Measurements from ENCODE around the gene CGB2.
"Not testable (repeated sequence)": the region's sequence is repeated elsewhere in the genome, so short reads cannot be mapped to it uniquely, and the experiment has no call there.

CGB2 gene

DNA sequence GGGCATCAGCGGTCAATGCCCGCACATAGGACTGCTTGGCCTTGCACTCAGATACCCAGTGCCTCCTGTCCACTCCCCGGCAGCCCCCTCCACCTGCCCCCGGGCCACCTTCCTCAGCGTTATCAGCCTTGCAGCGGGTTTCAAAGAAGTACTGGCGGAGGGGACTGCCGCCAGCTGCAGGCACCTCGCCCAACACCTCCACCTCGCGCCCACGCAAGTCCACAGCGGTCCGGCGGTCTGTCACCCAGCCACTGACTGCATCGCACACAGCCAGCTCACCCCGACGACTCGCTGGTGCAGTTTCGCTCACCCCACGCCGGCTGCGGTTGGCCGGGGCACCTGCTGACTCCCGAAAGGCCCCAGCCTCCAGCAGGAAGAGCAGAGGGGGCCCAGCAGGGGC is 29.8 kb downstream of the CGB2 start:
- H3K4me3 ChIP-seq (ENCODE audit: low read length) = no peak overlapping the region
- no peaks in the 10 kb centered on the region for H3K9me3 ChIP-seq (ENCODE audit: insufficient read depth, low read depth, low read length)
- peaks cover 54% of the 10 kb centered on the region for H3K27me3 ChIP-seq (ENCODE audit: insufficient read depth, low read length)
- no peak overlapping the region for H3K9ac ChIP-seq (ENCODE audit: low read depth, low read length)
- no peaks in the 10 kb centered on the region for H3K36me3 ChIP-seq (ENCODE audit: insufficient read depth, low read depth, low read length)
- H3K27ac ChIP-seq (ENCODE audit: low read length) = no peak overlapping the region
- peaks cover 20% of the 10 kb centered on the region for H3K4me1 ChIP-seq (ENCODE audit: insufficient read depth, low read length)

DNA sequence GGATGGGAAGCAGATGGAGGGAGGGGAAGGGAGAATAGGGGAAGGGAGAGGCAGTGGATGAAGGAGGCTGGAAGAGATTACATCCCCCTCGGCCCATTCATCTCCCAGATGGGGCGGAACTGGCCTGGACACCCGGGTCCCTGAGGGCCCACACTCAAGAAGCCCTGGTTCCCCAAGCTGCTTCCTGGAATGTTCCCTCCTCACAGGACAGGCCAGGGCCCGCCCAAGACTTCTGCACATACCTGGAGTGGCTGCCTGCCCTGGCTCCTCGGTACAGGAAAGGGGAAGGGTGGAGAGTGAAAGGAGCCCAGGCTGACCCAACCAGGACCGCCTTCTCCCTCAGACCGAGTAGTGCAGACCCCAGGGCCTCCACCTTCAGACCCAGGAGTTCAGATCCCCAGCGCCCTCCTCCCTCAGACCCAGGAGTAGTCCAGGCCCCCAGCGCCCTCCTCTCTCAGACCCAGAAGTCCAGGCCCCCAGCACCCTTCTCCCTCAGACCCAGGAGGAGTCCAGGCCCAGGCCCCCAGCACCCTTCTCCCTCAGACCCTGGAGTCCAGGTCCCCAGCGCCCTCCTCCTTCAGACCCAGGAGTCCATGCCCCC is 32.4 kb downstream of the CGB2 start:
- Histone ChIP-seq H3K9me3 (ENCODE audit: insufficient read depth, low read depth, low read length) (no peaks in the 10 kb centered on the region), H3K4me1 (ENCODE audit: insufficient read depth, low read length) (peaks cover 17% of the 10 kb centered on the region), H3K36me3 (ENCODE audit: insufficient read depth, low read depth, low read length) (no peaks in the 10 kb centered on the region), H3K27me3 (ENCODE audit: insufficient read depth, low read length) (peaks cover 52% of the 10 kb centered on the region), H3K9ac (ENCODE audit: low read depth, low read length) (no peak overlapping the region), H3K27ac (ENCODE audit: low read length) (no peak overlapping the region), H3K4me3 (ENCODE audit: low read length) (peak overlapping the region; percentile 48; the same call in 1 of the 2 replicates)

DNA sequence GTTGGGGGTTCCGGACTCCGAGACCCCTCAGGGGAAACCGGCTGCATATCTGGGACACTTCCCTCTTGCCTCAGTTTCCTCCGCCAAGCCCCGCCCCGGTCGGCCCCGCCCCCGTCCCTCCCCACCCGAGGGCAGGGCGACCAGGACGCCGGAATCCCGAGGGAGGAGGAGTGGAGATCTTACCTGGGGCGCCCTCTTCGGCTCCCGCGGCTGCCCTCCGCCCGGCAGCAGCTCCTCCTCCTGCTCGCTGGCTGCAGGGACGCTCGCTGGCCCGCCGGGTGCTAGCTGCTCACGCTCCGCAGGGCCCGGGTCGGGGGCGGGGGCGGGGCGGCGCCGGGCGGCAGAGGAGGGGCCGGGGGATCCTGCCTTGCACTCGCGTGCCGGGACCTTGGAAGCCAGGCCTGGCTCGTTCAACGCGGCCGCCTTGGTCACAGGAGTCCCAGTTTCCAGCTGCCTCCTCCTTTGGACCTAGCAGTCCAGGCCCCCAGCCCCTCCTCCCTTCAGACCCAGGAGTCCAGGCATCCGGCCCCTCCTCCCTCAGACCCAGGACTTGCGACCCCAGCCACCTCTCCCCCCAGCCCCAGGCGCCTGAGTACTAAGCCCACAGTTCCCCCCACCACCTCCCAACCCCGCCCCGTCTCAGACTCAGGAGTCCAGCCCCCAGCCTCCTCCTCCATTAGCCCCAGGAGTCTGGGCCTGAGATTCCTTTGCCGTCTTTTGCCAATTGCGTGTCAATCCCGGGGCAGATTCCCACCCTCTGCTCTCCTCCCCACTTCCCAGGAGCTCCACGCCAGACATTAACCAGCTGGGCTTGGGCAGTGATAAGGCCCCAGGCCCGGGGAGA is 33.3 kb downstream of the CGB2 start, which contains the start of gene NTF4:
TSS of gene NTF4 (minus strand) at position 51 of the 844 bp plus-strand sequence. CDS start 2,821 bp downstream, outside the sequence.
- H3K27me3 ChIP-seq (ENCODE audit: insufficient read depth, low read length) = peaks cover 55% of the 10 kb centered on the region
- no peaks in the 10 kb centered on the region for H3K36me3 ChIP-seq (ENCODE audit: insufficient read depth, low read depth, low read length)
- H3K9ac ChIP-seq (ENCODE audit: low read depth, low read length) = peak within 1 kb of the TSS; percentile 45
- H3K9me3 ChIP-seq (ENCODE audit: insufficient read depth, low read depth, low read length) = no peaks in the 10 kb centered on the region
- H3K27ac ChIP-seq (ENCODE audit: low read length) = no peak within 1 kb of the TSS
- peaks cover 17% of the 10 kb centered on the region for H3K4me1 ChIP-seq (ENCODE audit: insufficient read depth, low read length)
- peak within 1 kb of the TSS; percentile 48; the same call in 1 of the 2 replicates for H3K4me3 ChIP-seq (ENCODE audit: low read length)

DNA sequence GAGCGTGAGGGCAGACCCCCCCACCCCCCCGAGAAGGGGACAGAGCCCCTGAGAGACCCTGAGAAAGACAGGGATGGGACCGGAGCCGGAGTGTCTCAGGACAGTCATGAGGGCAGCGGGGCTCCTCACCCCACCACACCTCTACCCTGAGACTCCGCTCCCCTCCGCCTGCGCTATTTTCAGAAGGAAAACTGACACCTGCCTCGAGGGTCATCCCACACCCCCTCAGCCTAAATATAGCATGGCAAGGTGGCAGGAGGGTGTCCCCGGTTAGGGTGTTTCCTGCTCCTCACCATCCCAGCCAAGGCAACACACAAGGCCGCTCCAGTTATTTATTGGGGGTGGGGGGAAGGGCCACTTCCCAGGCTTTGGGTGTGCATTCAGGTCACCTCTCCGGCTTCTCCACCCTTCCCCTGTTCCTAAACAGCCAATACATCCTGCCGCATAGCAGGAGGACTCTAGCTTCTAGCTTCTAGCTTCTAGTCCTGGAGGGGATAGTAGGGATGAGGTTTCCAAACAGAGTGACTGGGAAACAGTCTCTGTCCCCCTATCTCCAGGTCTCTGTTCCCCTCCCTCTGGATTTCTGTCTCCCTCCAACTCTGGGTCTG is 34.3 kb downstream of the CGB2 start:
- Histone ChIP-seq H3K36me3 (ENCODE audit: insufficient read depth, low read depth, low read length) (no peaks in the 10 kb centered on the region), H3K9ac (ENCODE audit: low read depth, low read length) (no peak overlapping the region), H3K4me3 (ENCODE audit: low read length) (no peak overlapping the region), H3K27me3 (ENCODE audit: insufficient read depth, low read length) (peaks cover 63% of the 10 kb centered on the region), H3K4me1 (ENCODE audit: insufficient read depth, low read length) (peaks cover 17% of the 10 kb centered on the region), H3K27ac (ENCODE audit: low read length) (no peak overlapping the region), H3K9me3 (ENCODE audit: insufficient read depth, low read depth, low read length) (no peaks in the 10 kb centered on the region)

DNA sequence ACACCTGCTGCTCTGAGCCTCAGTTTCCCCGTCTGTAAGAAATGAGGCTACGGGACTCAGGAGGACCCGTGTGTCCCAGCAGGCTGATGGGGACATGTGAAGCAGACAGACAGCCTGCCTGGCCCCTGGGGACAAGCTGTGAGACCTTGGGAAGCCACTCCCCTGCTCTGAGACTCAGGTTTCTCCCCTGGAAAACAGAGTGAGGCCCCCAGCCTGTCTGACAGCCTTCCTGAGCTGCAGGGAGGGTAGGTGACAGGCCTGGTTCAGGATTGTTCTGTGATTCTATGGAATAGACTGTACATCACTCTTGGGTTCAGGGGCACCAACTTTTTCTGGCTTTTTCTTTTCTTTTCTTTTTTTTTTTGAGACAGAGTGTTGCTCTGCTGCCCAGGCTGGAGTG is 35.9 kb downstream of the CGB2 start:
- Histone ChIP-seq H3K4me1 (ENCODE audit: insufficient read depth, low read length) (peaks cover 17% of the 10 kb centered on the region), H3K36me3 (ENCODE audit: insufficient read depth, low read depth, low read length) (no peaks in the 10 kb centered on the region), H3K9me3 (ENCODE audit: insufficient read depth, low read depth, low read length) (no peaks in the 10 kb centered on the region), H3K27me3 (ENCODE audit: insufficient read depth, low read length) (peaks cover 75% of the 10 kb centered on the region), H3K4me3 (ENCODE audit: low read length) (no peak overlapping the region), H3K27ac (ENCODE audit: low read length) (no peak overlapping the region), H3K9ac (ENCODE audit: low read depth, low read length) (no peak overlapping the region)

DNA sequence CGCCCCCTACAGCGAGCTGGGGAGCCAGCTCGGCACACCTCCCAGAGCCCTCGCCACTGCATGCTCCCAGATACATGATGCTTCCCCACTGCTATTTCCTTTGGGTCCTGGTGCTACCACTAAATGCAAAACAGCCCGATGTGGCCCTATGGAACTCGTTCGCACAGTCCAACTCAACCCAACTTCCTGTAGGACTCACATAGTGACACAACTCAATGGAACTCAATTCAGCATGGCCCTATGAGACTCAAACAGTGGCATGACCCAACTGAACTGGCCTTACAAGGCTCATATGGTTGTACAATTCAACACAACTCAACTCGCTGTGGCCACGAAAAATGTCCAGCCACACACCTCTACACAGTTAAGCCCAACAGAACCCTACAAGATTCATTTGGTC is 37.3 kb downstream of the CGB2 start:
- Histone ChIP-seq H3K9me3 (ENCODE audit: insufficient read depth, low read depth, low read length) (no peaks in the 10 kb centered on the region), H3K27ac (ENCODE audit: low read length) (no peak overlapping the region), H3K36me3 (ENCODE audit: insufficient read depth, low read depth, low read length) (no peaks in the 10 kb centered on the region), H3K4me1 (ENCODE audit: insufficient read depth, low read length) (peaks cover 15% of the 10 kb centered on the region), H3K9ac (ENCODE audit: low read depth, low read length) (no peak overlapping the region), H3K4me3 (ENCODE audit: low read length) (no peak overlapping the region), H3K27me3 (ENCODE audit: insufficient read depth, low read length) (peaks cover 88% of the 10 kb centered on the region)

DNA sequence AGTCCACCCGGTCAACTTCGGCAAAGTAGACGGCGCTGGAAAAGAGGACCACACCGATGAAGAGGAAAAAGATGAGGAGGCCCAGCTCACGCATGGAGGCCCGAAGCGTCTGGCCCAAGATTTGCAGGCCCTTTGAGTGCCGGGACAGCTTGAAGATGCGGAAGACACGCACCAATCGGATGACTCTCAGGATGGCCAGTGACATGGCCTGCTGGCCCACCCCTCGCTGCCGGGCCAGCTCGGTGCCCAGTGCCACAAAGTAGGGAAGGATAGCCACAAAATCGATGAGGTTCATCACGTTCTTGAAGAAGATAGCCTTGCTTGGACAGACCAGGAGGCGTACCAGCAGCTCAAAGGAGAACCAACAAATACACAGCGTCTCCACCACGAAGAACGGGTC is 38.7 kb downstream of the CGB2 start:
- Histone ChIP-seq H3K36me3 (ENCODE audit: insufficient read depth, low read depth, low read length) (no peaks in the 10 kb centered on the region), H3K9ac (ENCODE audit: low read depth, low read length) (no peak overlapping the region), H3K4me3 (ENCODE audit: low read length) (no peak overlapping the region), H3K9me3 (ENCODE audit: insufficient read depth, low read depth, low read length) (no peaks in the 10 kb centered on the region), H3K27me3 (ENCODE audit: insufficient read depth, low read length) (peaks cover 88% of the 10 kb centered on the region), H3K27ac (ENCODE audit: low read length) (no peak overlapping the region), H3K4me1 (ENCODE audit: insufficient read depth, low read length) (peaks cover 11% of the 10 kb centered on the region)

DNA sequence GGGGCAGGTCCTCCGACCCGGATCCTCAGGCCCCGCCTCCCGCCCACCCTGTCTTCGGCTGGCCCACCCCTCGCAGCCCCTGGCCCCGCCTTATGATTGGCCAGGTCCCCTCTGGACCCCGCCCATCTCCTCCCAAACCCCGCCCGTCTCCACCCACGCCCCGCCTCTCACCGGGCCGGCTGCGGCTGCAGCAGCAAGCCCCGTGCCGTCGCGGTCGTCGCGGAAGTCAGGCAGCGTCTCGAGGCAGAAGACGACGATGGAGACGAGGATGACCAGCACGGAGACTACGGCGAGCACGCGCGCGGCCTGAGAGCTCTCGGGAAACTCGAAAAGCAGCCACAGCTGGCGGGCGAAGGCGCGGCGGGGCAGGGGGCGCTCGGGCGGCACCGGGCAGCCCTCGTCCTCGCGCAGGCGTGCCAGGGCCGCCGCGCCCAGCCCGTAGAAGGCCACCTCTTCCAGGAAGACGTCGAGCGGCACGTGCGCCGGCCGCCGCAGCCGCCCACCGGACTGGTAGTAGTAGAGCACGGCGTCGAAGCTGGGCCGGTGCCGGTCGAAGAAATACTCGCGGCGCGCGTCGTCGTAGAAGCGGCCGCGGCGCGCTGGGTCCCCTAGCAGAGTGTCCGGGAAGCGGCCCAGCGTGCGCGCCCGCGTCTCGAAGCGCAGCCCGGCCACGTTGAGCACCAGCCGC is 40.3 kb downstream of the CGB2 start:
- Histone ChIP-seq H3K27ac (ENCODE audit: low read length) (no peak overlapping the region), H3K9ac (ENCODE audit: low read depth, low read length) (no peak overlapping the region), H3K4me1 (ENCODE audit: insufficient read depth, low read length) (no peaks in the 10 kb centered on the region), H3K27me3 (ENCODE audit: insufficient read depth, low read length) (peaks cover 72% of the 10 kb centered on the region), H3K4me3 (ENCODE audit: low read length) (no peak overlapping the region), H3K36me3 (ENCODE audit: insufficient read depth, low read depth, low read length) (no peaks in the 10 kb centered on the region), H3K9me3 (ENCODE audit: insufficient read depth, low read depth, low read length) (no peaks in the 10 kb centered on the region)

DNA sequence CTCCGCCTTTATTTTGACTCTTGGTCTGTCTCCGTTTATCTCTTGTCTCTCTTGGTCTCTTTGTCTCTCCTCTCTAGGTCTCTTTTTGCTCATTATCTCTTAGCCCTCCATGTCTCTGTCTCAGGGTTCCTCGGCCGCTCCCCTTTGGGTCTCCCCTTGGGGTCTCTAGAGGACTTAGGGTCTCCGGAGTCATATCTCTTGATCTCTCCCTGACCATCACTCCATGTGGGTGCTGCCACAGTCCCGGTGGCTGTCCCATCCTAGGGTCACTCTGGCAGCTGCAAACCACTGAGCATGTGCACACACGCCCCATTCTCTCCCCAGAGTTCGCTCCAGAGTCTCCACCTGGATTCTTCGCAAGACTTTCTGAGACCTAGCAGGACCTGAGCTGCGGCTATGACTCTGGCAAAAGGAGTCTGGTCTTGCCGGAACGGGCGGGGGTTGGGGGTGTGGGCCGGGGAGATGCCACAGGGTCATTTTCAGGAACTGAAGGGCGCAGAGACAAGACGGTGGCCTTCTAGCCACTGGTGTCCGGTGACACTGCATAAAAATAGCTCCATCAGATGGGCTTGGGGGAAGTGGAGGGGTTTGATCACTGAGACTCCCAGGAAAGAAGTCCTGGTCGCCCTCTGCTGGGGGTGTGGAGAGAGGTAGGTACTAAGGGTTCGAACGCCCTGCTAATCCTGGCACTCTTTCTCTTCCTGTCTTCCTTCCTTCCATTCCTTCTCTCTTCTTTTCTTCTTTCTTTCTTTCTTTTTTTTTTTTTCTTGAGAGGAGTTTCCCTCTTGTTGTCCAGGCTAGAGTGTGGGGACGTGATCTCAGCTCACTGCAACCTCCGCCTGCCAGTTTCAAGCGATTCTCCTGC is 42.1 kb downstream of the CGB2 start:
- no peaks in the 10 kb centered on the region for H3K4me1 ChIP-seq (ENCODE audit: insufficient read depth, low read length)
- no peak overlapping the region for H3K4me3 ChIP-seq (ENCODE audit: low read length)
- peaks cover 57% of the 10 kb centered on the region for H3K27me3 ChIP-seq (ENCODE audit: insufficient read depth, low read length)
- H3K36me3 ChIP-seq (ENCODE audit: insufficient read depth, low read depth, low read length) = no peaks in the 10 kb centered on the region
- H3K27ac ChIP-seq (ENCODE audit: low read length) = no peak overlapping the region
- H3K9me3 ChIP-seq (ENCODE audit: insufficient read depth, low read depth, low read length) = no peaks in the 10 kb centered on the region
- no peak overlapping the region for H3K9ac ChIP-seq (ENCODE audit: low read depth, low read length)

DNA sequence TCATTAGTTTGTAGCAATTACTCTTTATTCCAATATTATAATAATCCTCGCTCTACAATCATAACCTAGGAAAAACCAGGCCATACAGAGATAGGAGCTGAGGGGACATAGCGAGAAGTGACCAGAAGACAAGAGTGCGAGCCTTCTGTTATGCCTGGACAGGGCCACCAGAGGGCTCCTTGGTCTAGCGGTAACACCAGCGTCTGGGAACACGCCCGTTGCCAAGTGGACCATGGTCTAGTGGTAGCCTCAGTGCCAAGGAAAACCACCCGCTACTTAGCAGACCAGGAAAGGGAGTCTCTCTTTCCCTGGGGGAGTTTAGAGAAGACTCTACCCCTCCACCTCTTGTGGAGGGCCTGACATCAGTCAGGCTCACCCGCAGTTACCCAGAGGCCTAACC is 43.2 kb downstream of the CGB2 start:
- not testable (repeated sequence) for H3K9ac ChIP-seq (ENCODE audit: low read depth, low read length); H3K36me3 ChIP-seq (ENCODE audit: insufficient read depth, low read depth, low read length); H3K9me3 ChIP-seq (ENCODE audit: insufficient read depth, low read depth, low read length); H3K4me3 ChIP-seq (ENCODE audit: low read length); H3K27ac ChIP-seq (ENCODE audit: low read length); H3K4me1 ChIP-seq (ENCODE audit: insufficient read depth, low read length)
- H3K27me3 ChIP-seq (ENCODE audit: insufficient read depth, low read length) = peaks cover 45% of the 10 kb centered on the region

DNA sequence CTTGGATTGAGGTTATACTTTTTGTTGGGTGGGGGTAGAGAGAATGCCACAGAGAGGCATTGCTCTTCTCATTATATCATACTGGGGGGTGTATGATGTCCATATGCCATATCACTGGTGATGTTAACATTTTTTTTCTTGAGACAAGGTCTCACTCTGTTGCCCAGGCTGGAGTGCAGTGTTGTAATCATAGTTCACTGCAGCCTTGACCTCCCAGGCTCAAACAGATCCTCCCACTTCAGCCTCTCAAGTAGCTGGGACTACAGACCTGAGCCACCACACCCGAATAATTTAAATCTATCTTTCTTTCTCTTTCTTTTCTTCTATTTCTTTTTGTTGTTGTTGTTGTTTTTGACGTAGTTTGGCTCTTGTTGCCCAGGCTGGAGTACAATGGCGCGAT is 48.7 kb downstream of the CGB2 start:
- Histone ChIP-seq H3K27me3 (ENCODE audit: insufficient read depth, low read length) (no peaks in the 10 kb centered on the region; the same call in 1 of the 2 replicates), H3K9me3 (ENCODE audit: insufficient read depth, low read depth, low read length) (no peaks in the 10 kb centered on the region), H3K27ac (ENCODE audit: low read length) (no peak overlapping the region), H3K36me3 (ENCODE audit: insufficient read depth, low read depth, low read length) (no peaks in the 10 kb centered on the region), H3K4me3 (ENCODE audit: low read length) (no peak overlapping the region), H3K4me1 (ENCODE audit: insufficient read depth, low read length) (no peaks in the 10 kb centered on the region), H3K9ac (ENCODE audit: low read depth, low read length) (no peak overlapping the region)

Measured in iPS-20b (cell line).